GM21576 (cell line): ENCODE data around the gene COX17.

Source experiments
- ATAC-seq: cut with Tn5 transposase; IDR thresholded peaks from one replicate; pipeline ENCODE4 v1.9.1; 2021; ENCODE audit warnings: mild to moderate bottlenecking, moderate library complexity; ENCODE audit not compliant: unreplicated experiment

Gene COX17

DNA sequence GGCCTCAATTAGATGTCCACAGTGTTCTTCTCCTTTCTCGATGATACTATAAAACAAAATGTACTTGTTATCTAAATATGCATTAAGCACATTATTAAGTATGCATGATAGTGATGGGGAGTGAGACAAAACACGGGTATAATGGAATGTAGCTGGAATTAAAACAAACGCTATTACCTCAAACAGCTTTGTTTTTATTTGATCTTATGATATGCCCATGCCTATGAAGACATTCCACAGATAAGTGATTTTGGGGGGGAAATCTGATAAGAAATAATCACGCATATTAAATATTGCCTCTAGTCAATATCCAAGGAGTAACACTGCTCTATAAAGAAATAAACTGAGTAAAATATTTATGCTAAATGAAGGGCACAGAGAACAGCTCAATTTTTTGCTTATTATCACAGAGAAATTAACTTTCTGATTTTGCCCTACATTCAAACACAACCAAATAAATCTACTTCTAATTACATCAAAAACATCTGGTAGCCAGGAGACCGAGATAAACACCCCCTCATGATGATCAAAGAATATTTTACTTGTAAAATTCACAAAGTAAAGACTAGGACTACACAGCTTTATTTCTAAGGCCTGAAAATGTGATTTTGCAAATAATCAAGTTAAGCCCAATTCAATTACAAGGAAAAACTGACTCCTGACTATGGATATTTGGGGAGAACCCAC lies 1.9 kb downstream of the COX17 start:
- ATAC-seq: no peak

DNA sequence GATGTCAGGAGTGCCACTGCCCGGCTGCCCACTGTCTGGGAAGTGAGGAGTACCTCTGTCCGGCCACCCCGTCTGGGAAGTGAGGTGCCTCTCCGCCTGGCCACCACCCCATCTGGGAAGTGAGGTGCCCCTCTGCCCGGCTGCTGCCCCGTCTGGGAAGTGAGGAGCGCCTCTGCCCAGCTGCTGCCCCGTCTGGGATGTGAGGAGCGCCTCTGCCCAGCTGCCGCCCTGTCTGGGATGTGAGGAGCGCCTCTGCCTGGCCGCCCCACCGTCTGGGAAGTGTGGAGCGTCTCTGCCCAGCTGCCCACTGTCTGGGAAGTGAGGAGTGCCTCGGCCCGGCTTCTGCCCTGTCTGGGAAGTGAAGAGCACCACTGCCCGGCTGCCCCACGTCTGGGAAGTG lies 3.3 kb downstream of the COX17 start:
- no peak for ATAC-seq

DNA sequence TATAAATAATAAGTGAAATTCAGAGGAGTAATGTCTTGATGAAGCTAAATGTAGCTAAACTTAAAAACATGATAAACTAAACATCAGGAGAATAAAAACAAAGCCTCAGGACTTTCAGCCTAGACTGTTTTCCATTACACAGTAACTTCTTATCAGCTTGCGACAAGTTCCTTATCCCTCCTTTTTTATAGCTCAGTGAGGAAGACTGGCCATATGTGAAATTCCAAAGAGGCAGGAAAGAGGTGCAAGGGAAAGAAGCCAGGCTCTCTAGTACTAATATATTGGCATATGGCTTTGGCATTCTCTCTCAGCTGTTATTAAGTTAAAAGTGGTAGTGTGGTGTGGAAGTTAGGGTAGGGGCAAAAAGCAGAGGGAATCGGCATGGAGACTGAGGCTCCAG lies 4.4 kb downstream of the COX17 start:
- ATAC-seq: no peak

DNA sequence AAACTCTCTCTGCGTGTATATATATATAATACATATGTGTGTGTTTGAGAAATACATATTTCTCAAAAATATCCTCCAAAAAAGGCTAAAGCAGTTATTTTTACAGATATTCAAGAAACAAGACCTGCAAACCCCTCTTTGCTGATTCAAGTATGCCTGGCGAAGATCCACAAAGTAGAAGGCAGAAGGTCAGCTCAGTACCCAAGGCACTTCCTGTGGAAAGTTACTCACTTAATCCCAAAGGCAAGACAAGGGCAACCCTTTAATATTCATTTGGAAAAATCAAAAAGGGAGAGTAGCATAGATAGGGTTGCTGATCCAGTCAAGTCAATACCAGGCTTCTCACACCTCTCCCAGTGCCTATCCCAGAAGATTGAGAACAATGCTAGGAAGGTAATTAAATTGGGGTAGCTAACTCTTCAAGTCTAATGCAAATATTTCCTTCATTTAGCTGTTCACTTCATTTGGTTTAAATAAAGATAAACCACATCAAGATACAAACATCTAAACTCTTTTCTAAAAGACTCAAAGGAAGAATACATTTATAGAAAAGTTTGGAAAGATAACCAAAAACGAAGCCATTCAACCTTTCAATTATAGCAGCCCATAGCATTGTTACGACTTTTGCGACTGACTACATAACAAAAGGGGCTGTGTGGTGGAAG lies 7.2 kb downstream of the COX17 start:
- ATAC-seq: no peak

DNA sequence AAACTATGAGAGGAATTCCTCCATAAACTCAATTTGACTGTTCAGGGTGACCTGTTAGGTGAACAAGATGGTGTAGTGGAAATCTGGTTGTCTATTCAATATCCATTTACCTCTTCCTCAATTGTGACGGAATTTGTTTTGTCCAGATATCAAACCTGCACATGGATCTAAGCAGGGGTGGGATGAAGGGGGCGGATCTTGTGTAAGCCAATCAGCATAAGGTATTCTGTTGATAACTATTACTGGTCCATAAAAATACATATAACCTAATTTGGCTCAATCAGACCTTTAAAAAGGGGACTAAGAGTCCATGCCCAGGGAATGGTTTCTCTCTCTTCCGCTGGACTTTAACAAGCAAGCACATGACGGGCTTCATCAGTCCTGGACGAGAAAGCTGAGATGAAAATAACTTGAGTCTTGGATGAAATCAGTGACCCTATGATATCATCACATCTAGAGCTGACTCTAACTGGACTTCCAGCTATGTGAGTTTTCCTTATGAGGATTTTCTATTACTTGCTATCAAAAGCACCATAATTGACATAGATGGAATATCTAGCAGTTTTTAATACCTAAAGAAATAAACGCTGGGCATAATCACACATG lies 11.1 kb downstream of the COX17 start:
- no peak for ATAC-seq

DNA sequence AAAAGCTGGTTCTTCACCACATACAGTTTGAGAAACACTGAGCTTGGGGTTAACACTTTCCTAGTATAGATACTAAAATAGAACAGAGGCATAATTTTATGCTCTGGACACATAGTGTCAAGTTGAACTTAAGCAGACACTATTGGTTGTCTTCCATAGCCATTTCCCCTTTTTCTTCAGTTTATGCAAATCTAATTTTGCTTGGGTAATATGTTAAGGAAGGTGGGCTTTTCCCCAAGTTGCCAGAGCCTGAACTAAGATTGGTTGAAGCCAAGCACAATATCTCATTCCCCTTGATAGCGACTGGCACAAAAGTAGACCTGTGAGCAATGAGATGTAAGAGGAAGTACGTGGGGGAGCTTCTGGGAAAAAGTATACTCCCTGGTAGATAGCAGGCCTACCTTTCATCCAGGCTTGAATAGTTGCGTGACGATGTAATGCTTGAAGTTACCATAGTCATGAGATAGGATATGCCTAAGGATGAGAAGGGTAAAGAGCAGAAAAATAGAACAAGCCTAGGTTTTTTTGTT lies 12.3 kb downstream of the COX17 start:
- ATAC-seq: no peak

DNA sequence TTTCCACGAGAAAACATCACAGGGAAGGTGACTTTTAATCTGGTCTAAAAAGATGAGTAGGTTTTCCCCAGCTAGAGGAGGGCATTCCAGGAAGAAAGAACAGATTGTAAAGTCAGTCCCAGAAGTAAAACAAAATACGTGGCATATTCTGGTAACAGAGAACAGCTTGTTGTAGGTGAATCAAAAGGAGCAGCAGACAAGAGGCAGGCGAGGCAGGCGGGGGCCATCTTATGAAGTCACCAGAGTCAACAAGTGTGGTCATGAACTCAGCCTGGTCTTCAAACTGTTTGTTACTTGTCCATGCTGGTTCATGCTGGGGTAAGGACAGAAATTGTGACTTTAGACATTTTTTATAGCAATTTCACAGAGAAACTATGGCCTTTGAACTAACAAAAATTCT lies 12.8 kb downstream of the COX17 start:
- ATAC-seq: no peak

DNA sequence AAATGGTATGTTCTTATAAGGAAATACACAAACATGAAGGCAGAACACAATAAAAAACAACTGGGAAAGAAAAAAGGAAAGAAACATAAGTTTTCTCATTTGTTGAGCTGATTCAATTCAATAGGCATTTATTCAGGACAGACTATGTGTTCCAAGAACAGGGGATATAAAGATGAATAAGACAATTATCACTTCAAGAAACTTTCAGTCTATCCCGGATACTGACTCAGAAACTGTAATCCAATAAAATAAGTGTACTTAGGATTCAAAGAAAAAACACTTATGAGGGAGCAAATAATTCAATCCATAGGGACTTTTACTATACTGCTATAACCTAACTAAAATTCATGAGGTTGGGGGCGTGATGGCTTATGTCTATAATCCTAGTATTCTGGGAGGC lies 13.3 kb downstream of the COX17 start:
- ATAC-seq: no peak

DNA sequence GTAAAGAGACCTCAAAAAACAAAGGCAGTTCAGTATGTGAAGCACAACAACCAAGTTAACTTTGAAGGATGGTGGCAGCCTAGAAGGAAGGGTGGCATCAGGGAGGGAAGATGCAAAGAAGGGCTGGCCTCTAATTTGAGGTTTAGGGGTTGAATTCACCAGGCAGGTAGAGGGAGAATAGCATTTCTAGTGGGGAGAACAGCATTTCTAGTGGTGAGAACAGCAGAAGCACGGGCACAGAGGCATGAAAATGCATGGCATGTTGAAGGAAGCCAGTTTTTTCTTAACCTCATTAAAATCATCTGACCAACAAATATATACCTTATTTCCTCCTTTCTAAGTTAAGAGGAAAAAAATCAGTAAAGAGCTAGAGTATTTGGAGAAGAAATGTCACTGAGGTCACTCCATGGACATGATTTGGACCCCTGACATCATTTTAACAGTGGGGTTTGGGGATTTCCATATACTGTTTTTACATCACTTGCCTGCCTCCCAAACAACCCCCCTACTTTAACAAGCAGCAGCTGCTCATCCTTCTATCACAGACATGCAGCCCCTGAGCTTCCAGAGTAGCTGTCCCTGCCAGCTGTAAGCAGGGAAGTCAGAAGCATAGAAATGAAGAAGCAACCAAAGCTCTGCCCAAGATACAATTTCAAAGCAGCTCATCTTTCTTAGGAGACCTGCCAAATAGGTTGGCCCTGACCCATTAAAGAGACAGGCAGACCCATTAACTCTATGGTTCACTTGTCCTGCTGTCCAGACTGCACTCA lies 14.4 kb downstream of the COX17 start:
- ATAC-seq: no peak

DNA sequence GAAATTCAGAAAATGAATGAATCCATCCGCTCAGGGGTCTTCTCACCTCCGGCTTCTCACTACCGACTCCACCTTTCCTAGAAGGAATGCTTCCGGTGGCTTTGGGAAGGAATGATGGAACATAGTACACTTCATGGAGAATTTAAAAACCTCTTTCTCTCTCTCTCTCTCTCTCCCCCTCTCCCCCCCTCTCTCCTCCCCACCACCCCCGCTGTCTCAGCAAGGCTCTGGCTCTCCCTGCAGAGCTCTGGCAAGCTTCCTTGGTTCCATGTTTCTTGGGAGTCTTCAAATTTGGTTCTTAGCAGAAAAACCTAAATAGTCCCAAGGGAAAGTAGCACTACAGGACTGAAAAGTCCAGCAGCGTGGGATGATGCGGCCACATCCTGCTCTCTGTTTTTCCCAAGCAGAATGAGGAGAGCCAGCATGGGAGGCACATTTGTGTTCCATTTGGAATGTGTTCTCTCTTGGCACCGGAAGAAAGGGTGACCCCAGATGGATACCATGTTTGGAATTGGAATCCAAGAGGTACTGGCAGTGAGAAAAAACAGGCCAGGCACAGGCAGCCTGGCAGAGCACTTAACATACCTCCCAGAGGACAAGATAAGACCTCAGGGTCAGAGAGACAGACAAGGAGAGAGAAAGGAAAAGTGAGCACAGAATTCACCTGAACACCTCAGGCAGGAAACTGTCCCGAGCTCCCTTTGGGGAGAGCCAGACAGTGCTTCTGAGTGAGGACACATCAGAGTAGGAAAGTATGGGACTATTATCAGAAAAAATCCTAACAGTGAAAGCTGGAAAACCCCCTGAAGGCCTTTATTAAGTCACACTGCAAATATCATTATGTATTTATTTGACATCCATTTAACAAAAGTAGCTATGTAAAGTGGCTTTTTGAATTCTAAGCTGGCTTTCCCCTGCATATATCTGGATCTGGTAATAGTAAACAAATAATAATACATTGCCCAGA lies 16.4 kb downstream of the COX17 start, which contains the start of gene POPDC2:
TSS of gene POPDC2 (minus strand) at position 116 of the 967 bp plus-strand sequence. CDS start 166 bp downstream, outside the sequence.
- no peak for ATAC-seq

DNA sequence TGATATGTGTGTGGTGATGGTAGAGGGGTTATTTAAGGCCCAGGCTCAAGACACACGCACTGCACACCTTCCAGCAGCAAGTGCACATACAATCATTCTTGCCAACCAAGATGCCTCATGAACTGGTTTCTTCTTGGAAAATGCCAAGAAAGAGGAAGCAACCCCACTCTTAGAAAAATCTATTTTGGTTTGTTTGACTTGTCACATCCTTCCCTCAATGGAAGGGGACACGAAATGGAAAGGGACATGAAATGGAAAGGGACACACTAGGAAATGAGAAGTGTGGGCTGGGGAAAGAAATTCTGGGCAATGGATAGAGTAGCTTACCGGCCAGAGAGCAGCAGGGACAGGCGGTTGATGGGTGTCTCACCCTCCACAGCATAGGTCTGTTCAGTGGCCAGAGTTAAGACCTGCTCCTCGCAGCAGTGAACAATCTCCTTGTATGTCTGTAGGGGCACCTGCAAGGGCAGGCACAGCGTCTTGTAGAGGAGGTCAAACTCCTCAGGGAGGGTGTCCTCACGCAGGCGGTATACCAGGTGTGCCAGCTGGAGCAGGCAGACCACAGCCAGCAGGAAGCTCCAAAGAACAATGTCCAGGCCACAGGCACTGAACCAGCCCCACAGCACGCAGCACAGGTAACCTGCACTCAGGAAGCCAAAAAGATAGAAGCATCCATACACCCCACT lies 17.5 kb downstream of the COX17 start:
- no peak for ATAC-seq

DNA sequence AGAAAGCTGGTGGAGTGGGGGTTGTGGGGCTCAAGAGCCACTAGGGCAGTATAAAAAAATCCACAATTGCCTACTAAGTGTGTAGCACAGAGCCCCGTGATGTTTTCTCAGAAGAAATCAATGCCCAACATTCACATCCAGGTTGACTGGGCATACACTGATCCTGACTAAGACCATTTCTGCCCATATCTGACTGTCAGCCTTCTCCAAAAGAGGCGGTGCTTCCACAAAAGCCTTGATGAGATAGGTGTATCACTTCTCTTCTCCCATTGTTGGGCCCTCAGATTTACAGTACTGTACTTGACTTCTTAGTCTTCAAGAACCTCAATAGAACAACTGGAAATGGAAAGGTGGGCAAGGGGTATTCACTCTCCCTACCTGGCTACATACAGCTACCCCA lies 18.2 kb downstream of the COX17 start:
- no peak for ATAC-seq

DNA sequence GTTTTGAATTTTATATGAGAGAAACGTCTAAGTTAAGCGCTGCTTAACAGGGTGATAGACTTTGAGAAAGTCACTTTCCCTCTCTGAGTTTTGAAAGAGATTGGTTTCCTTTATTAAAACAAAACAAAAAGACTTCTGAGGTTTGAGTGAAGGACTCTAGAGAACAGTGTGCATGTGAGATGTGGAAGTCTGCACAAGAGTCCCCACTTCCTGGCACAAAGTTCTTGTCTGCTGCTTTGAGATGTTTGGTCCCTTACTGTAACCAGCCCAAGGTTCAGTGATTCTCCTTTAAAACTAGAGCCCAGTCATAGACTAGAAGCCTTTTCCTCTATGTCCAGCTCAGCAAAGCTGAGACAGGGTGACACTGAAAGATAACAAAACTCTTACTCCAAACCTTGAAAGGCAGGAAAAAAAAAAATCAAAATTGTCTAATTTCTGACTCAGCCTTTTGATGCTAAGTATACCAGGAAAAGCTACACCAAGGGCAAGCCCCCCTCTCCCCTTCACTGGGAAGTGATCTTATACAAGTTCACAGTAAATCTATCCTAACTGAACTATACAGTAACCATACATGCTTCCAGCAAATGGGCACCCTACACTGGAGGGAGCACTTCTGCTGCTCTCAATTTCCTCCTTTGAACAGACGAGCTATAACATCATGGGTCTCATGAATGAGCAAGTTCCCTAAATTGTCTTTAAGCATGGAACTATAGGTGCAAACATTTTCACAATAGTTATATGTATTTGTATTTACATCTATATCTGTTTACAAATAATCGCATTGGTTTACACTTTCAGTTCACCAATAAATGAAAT lies 19.1 kb downstream of the COX17 start:
- ATAC-seq: peak; percentile 73

DNA sequence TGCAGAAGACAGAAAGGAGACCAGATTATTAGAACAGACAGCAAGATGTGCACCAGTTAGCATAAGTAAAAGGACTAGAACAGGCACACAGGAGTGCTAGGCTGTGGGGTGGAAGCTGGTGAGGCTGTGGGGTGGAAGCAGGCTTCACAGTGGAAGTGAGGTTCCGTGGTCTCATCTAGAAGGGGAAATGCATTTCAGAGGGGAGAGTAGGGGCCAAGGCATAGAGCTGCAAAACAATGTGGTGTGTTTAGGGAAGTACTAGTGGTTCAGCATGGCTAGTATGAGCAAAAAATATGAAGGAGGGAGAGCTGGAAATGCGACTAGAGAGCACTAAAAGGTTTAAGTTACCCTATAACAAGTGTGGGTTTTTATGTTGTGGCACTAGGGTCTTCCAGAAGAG lies 23.3 kb downstream of the COX17 start:
- no peak for ATAC-seq

DNA sequence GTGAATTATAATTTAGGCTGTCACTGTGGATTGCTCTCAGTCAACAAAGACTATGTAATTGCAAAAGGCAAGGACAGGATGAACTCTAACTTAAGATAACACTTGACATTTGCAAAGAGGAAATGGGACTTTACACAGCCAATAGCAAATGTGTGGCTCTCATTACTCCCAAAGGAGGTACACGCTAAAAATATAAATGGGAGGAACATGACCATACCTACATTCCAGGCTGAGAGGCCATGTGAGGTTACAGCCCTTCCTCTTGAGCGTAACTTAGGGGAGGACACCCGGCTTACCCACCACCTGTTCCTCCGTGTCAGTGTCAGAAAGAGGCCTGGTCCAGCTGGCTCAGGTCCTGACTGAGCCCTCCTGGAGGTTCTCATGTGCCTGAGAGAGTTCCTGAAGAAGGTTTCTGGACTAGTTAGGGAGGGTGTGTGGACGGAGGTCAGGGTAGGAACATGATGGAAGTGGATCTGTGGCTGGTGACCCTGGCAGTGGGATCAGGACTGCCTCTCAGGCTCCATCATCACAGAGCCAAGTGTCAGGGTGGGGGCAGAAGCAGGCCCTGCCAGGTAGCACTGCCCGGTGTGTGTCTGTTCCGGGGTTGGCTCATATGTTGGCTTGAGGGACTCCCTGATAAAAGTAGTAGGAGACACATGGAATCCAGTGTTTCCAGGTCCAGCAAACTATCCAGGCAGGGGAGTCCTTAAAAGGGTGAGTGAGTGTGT lies 24.7 kb downstream of the COX17 start:
- no peak for ATAC-seq

DNA sequence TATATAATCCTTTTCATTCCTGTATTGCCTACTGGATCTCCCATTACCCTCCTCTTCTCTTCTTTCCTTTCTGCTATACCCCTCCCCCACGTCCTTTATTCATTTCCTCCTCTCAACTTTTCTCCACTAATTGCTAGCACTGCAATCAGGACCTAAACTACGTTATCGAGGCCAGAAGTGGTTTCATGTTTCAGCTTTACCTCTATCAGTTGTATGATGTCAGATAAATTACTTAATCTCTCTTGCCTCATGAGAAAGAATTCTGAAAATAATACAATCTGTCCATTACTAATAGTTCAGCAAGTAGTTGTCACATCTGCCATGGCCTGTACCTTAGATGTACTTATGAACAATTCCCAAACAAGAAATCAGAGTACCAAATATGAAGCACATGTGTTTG lies 27.4 kb downstream of the COX17 start:
- no peak for ATAC-seq

DNA sequence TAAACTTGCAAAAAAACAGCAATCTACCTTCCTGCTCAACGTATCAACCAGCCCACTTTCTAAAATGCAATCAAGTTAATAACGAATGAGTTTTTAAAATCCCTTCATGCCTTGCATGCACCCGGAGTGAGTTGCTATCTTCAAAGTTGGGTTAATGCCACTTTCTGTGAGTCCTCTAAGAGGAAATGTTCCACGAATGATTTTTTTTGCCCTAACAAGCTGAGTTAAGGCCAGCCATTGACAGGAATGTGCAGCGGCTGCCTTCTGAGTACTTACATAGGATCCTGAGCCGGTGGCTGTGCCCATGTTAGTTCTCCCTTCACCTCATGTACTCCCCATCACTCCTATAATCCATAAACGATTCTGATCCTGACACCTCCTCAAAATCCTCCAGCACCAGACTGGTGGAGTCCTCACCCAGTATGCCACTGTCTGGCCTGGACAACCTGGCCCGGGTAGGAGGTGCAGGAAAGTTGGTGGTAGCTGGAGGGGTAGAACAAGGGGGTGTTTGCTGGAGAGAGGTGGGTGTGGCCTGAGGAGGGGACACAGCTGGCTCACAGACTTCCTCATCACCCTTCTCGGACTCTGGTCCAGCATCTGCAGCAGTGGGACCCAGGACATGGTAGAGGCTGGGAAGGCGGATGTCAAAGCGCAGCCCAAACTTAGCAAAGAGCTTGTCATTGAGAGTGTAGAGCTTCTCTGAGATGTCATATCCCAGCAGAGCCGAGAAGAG lies 29.2 kb downstream of the COX17 start:
- no peak for ATAC-seq
